GM21723 (cell line): ENCODE results near the gene IRF1.

Experiments used
- ATAC-seq: cut with Tn5 transposase; IDR thresholded peaks from one replicate; pipeline ENCODE4 v1.9.1; 2021; ENCODE audit warnings: mild to moderate bottlenecking, moderate library complexity; ENCODE audit not compliant: unreplicated experiment

Gene IRF1

GRCh38 chr5:132501629-132501956 lies 11.0 kb upstream of the IRF1 start:
- no peak for ATAC-seq

- ATAC-seq = peak; percentile 38
Observed at GRCh38 chr5:132500931-132501628, 10.5 kb upstream of the IRF1 start.

- ATAC-seq = no peak
Observed at GRCh38 chr5:132500244-132500930, 9.8 kb upstream of the IRF1 start.

- ATAC-seq = no peak
Observed at GRCh38 chr5:132499440-132500243, 9.1 kb upstream of the IRF1 start.

GRCh38 chr5:132498686-132499271 lies 8.2 kb upstream of the IRF1 start:
- no peak for ATAC-seq

- no peak for ATAC-seq
Observed at GRCh38 chr5:132498152-132498551, 7.6 kb upstream of the IRF1 start.

GRCh38 chr5:132497488-132497997 lies 7.0 kb upstream of the IRF1 start:
- no peak for ATAC-seq

- ATAC-seq = peak; percentile 47
Observed at GRCh38 chr5:132496631-132497487, 6.3 kb upstream of the IRF1 start.

GRCh38 chr5:132496191-132496630 lies 5.6 kb upstream of the IRF1 start:
- peak; percentile 45 for ATAC-seq

GRCh38 chr5:132495667-132496190 lies 5.2 kb upstream of the IRF1 start:
- peak; percentile 31 for ATAC-seq

- ATAC-seq = no peak
Observed at GRCh38 chr5:132493821-132494220, 3.2 kb upstream of the IRF1 start.

- ATAC-seq = no peak
Observed at GRCh38 chr5:132493241-132493640, 2.7 kb upstream of the IRF1 start.

- no peak for ATAC-seq
Observed at GRCh38 chr5:132492386-132493125, 2.0 kb upstream of the IRF1 start.

- peak; percentile 33 for ATAC-seq
Observed at GRCh38 chr5:132491368-132492364, 1.1 kb upstream of the IRF1 start.

- peak; percentile 32 for ATAC-seq
Observed at GRCh38 chr5:132489871-132490483, 596 bp downstream of the IRF1 start.

GRCh38 chr5:132489051-132489770 lies 1.4 kb downstream of the IRF1 start:
- no peak for ATAC-seq

- no peak for ATAC-seq
Observed at GRCh38 chr5:132488590-132488989, 2.0 kb downstream of the IRF1 start.
